Measurements from ENCODE around the gene MACROD2. TPM values are rescaled to one million over a fixed set of nuclear protein-coding genes. Genes with fewer than 3 reads are reported as not detected.

Gene MACROD2
- total RNA-seq, 1 experiment from 2014 or later: not detected

- Histone ChIP-seq H3K27me3 (replicated peaks) (no peaks in the 10 kb centered on the region), H3K4me3 (no peak overlapping the region), H3K9me3 (replicated peaks) (no peaks in the 10 kb centered on the region; the same call in 1 of the 2 replicates)
These were observed 1832.3 kb downstream of the MACROD2 start for GRCh38 chr20:15827628-15828027.

GRCh38 chr20:15831201-15831600 lies 1835.9 kb downstream of the MACROD2 start:
- Histone ChIP-seq H3K4me1 (replicated peaks) (no peaks in the 10 kb centered on the region), H3K9me3 (replicated peaks) (no peaks in the 10 kb centered on the region; the same call in 1 of the 2 replicates), H3K36me3 (no peaks in the 10 kb centered on the region), H3K27ac (no peak overlapping the region), H3K27me3 (replicated peaks) (no peaks in the 10 kb centered on the region), H3K4me3 (no peak overlapping the region)
- no peak for DNase-seq (ENCODE audit: low read depth in 1 of 2, low spot score in 2 of 2)

More at GRCh38 chr20:15827628-15828027, 1832.3 kb downstream of the MACROD2 start:
- Histone ChIP-seq H3K36me3 (no peaks in the 10 kb centered on the region), H3K4me1 (replicated peaks) (no peaks in the 10 kb centered on the region), H3K27ac (no peak overlapping the region)
- DNase-seq (ENCODE audit: low read depth in 1 of 2, low spot score in 2 of 2): no peak

DNA sequence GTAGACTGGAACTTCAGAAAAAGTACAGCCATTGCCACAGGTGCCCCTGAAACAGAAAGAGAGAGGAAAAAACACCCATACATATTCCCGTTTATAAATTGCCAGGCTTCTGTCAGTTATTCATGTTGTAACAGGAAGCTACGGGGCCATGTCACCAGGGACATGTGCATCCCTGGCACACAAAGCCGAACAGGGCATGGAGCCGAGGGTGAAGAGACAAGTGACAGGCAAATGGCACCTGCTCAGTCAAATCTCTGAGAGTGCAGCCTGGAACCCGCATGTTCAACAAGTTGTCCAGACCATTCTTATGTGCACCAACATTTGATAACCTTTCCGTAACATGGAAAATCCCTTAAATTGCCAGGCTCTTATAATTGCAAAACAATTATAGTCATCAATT lies 1837.2 kb downstream of the MACROD2 start:
- H3K27me3 ChIP-seq (replicated peaks): no peaks in the 10 kb centered on the region

GRCh38 chr20:15834857-15835256 lies 1839.5 kb downstream of the MACROD2 start:
- no peak for DNase-seq (ENCODE audit: low read depth in 1 of 2, low spot score in 2 of 2)
- Histone ChIP-seq H3K36me3 (no peaks in the 10 kb centered on the region), H3K4me3 (no peak overlapping the region), H3K27ac (no peak overlapping the region), H3K4me1 (replicated peaks) (no peaks in the 10 kb centered on the region), H3K9me3 (replicated peaks) (no peaks in the 10 kb centered on the region; the same call in 1 of the 2 replicates), H3K27me3 (replicated peaks) (no peaks in the 10 kb centered on the region)

More for the DNA sequence above, 1837.2 kb downstream of the MACROD2 start:
- H3K9me3 ChIP-seq (replicated peaks): no peaks in the 10 kb centered on the region; the same call in 1 of the 2 replicates
- H3K27ac ChIP-seq: no peak overlapping the region
- DNase-seq (ENCODE audit: low read depth in 1 of 2, low spot score in 2 of 2): no peak
- H3K36me3 ChIP-seq: no peaks in the 10 kb centered on the region
- H3K4me1 ChIP-seq (replicated peaks): no peaks in the 10 kb centered on the region
- H3K4me3 ChIP-seq: no peak overlapping the region

DNA sequence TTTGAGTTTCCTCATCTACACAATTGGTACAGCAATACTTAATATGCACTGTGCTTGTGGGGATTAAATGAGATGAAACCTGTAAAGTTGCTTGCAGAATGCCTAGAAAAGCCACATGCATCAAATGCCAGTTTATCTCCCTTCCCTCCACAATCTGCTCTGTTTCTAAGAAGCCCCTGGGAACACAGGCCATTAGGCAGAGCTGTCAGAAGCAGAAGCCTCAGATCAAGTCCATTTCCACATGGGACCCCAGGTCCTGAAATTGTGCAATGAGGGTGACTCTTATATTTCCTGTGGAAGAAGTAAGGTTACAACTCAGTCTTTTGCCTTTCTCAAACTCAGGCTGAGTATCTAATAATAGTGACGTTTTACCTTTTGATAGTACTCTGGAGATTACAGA lies 1840.5 kb downstream of the MACROD2 start:
- no peak overlapping the region for H3K27ac ChIP-seq
- H3K4me1 ChIP-seq (replicated peaks): no peaks in the 10 kb centered on the region
- H3K4me3 ChIP-seq: no peak overlapping the region
- no peaks in the 10 kb centered on the region for H3K9me3 ChIP-seq (replicated peaks)
- no peaks in the 10 kb centered on the region for H3K27me3 ChIP-seq (replicated peaks)
- no peak for DNase-seq (ENCODE audit: low read depth in 1 of 2, low spot score in 2 of 2)
- H3K36me3 ChIP-seq: no peaks in the 10 kb centered on the region

DNA sequence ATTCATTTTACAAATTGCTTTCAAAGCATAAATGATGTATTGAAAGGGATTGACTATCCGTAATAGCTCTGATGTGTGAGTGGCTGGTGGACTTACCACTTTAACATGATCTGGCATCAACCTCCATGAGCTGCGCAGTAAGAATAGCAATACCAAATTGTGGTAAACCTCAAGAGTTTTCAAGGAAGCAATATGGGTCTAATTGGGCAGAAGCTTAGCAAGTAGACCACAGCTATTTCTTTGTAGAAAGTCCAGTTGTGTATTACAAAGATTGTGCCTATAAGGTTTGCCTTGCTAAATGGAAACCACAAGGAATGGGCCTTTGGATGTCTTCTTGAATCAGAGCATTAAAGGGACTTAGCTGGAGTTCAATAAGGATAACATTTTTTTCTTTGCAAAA lies 1841.3 kb downstream of the MACROD2 start:
- DNase-seq (ENCODE audit: low read depth in 1 of 2, low spot score in 2 of 2): no peak
- Histone ChIP-seq H3K27ac (no peak overlapping the region), H3K27me3 (replicated peaks) (no peaks in the 10 kb centered on the region), H3K9me3 (replicated peaks) (no peaks in the 10 kb centered on the region), H3K4me3 (no peak overlapping the region), H3K36me3 (no peaks in the 10 kb centered on the region), H3K4me1 (replicated peaks) (no peaks in the 10 kb centered on the region)

DNA sequence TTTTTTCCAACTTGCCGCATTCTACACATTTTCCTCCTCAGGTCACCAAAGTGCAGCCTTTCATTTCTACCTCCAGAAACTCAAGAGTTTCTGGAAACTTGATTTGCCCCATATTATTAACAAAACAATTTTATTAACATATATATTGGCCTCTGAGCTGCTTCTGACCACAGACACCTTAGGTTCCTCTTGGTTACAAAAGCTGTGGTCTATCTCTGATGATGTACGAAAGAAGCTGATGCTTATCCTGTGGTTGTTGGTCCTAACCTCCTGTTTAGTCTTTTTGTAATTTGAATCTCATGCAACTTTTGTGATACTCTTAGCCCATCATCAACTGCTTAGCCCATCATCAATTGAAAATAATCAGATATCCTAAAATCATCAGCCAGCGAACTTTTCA lies 1842.2 kb downstream of the MACROD2 start:
- H3K36me3 ChIP-seq: no peaks in the 10 kb centered on the region
- H3K4me3 ChIP-seq: no peak overlapping the region
- no peak overlapping the region for H3K27ac ChIP-seq
- H3K4me1 ChIP-seq (replicated peaks): no peaks in the 10 kb centered on the region
- no peaks in the 10 kb centered on the region for H3K27me3 ChIP-seq (replicated peaks)
- no peaks in the 10 kb centered on the region for H3K9me3 ChIP-seq (replicated peaks)
- no peak for DNase-seq (ENCODE audit: low read depth in 1 of 2, low spot score in 2 of 2)

DNA sequence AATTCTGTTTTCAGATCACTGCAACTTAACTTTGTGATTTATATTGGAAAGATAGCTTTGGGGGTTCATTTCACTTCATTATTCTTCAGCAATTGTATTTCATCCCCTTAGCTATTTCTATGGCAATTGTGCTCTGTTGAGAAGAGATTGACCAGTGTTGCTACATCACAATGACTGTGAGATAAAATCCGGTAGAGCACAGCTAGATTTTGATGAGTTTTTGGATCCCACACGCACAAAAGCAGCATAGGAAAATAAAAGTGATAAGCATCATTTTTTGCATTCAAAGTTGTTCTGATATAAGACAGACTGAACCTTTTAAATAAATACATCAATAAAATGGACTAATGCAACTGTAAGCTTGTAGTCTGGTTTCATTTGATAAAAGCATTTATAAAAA lies 1843.2 kb downstream of the MACROD2 start:
- Histone ChIP-seq H3K4me1 (replicated peaks) (no peaks in the 10 kb centered on the region), H3K27ac (no peak overlapping the region), H3K27me3 (replicated peaks) (no peaks in the 10 kb centered on the region), H3K4me3 (no peak overlapping the region), H3K9me3 (replicated peaks) (no peaks in the 10 kb centered on the region), H3K36me3 (no peaks in the 10 kb centered on the region)
- no peak for DNase-seq (ENCODE audit: low read depth in 1 of 2, low spot score in 2 of 2)

- H3K27ac ChIP-seq: no peak overlapping the region
- H3K4me1 ChIP-seq (replicated peaks): no peaks in the 10 kb centered on the region
- H3K36me3 ChIP-seq: no peaks in the 10 kb centered on the region
- DNase-seq (ENCODE audit: low read depth in 1 of 2, low spot score in 2 of 2): no peak
- no peaks in the 10 kb centered on the region for H3K9me3 ChIP-seq (replicated peaks)
- no peaks in the 10 kb centered on the region for H3K27me3 ChIP-seq (replicated peaks)
- H3K4me3 ChIP-seq: no peak overlapping the region
These were observed 1845.5 kb downstream of the MACROD2 start for GRCh38 chr20:15840636-15841301.

GRCh38 chr20:15842872-15843271 lies 1847.6 kb downstream of the MACROD2 start:
- DNase-seq (ENCODE audit: low read depth in 1 of 2, low spot score in 2 of 2): no peak
- Histone ChIP-seq H3K27me3 (replicated peaks) (no peaks in the 10 kb centered on the region), H3K27ac (no peak overlapping the region)

GRCh38 chr20:15843777-15844176 lies 1848.5 kb downstream of the MACROD2 start:
- H3K27me3 ChIP-seq (replicated peaks): no peaks in the 10 kb centered on the region
- peaks cover 7% of the 10 kb centered on the region; the same call in 1 of the 2 replicates for H3K9me3 ChIP-seq (replicated peaks)
- no peaks in the 10 kb centered on the region for H3K4me1 ChIP-seq (replicated peaks)
- H3K27ac ChIP-seq: no peak overlapping the region
- H3K4me3 ChIP-seq: no peak overlapping the region
- no peaks in the 10 kb centered on the region for H3K36me3 ChIP-seq
- no peak for DNase-seq (ENCODE audit: low read depth in 1 of 2, low spot score in 2 of 2)

More at GRCh38 chr20:15842872-15843271, 1847.6 kb downstream of the MACROD2 start:
- H3K4me3 ChIP-seq: no peak overlapping the region
- no peaks in the 10 kb centered on the region for H3K36me3 ChIP-seq
- H3K4me1 ChIP-seq (replicated peaks): no peaks in the 10 kb centered on the region
- peaks cover 7% of the 10 kb centered on the region; the same call in 1 of the 2 replicates for H3K9me3 ChIP-seq (replicated peaks)

DNA sequence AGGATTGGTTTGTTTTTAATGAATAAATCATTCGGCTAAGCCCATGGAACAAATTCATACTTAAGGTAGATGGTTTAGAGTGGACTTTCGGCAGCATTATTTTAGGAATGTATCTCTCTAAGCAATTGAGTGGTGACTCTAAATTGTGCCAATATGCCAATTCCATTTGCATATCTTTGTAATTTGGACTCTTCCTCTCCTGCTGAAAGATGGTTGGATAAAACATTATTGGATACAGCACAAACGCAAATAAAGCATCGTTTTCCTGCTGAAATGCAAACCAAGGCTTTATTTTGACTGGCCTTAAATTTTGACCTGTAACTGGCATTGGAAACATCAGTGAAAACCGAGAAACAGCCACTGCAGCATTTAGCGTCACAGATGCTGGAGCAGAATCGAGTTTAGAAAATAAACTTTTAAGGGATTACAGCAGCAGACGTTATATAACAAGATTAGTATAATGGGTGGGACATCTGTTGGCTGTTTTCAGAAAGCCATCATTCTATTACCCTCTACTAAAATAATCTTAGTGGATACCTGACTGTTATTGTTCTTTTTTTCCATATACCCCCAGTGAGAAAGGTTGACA lies 1852.0 kb downstream of the MACROD2 start:
- Histone ChIP-seq H3K27me3 (replicated peaks) (no peaks in the 10 kb centered on the region), H3K36me3 (no peaks in the 10 kb centered on the region), H3K4me3 (no peak overlapping the region), H3K9me3 (replicated peaks) (peaks cover 7% of the 10 kb centered on the region; the same call in 1 of the 2 replicates), H3K27ac (no peak overlapping the region), H3K4me1 (replicated peaks) (no peaks in the 10 kb centered on the region)
- no peak for DNase-seq (ENCODE audit: low read depth in 1 of 2, low spot score in 2 of 2)

GRCh38 chr20:15848126-15848525 lies 1852.8 kb downstream of the MACROD2 start:
- H3K36me3 ChIP-seq: no peaks in the 10 kb centered on the region
- no peak for DNase-seq (ENCODE audit: low read depth in 1 of 2, low spot score in 2 of 2)
- peaks cover 7% of the 10 kb centered on the region; the same call in 1 of the 2 replicates for H3K9me3 ChIP-seq (replicated peaks)
- no peaks in the 10 kb centered on the region for H3K4me1 ChIP-seq (replicated peaks)
- no peaks in the 10 kb centered on the region for H3K27me3 ChIP-seq (replicated peaks)
- H3K27ac ChIP-seq: no peak overlapping the region
- H3K4me3 ChIP-seq: no peak overlapping the region

- Histone ChIP-seq H3K27ac (no peak overlapping the region), H3K4me3 (no peak overlapping the region), H3K27me3 (replicated peaks) (no peaks in the 10 kb centered on the region), H3K9me3 (replicated peaks) (peaks cover 7% of the 10 kb centered on the region; the same call in 1 of the 2 replicates), H3K4me1 (replicated peaks) (no peaks in the 10 kb centered on the region), H3K36me3 (no peaks in the 10 kb centered on the region)
- DNase-seq (ENCODE audit: low read depth in 1 of 2, low spot score in 2 of 2): no peak
These were observed 1853.8 kb downstream of the MACROD2 start for GRCh38 chr20:15848995-15849610.
